SK-N-SH treated with all-trans-retinoic acid at 6 μM for 48 hours (cell line): Measurements from ENCODE around the gene LIN7A.

ENCODE experiments used
- ATAC-seq: fragments of 200-7000 bp; cut with Tn5 transposase; 3 replicates; pipeline ENCODE4 v1.9.1; 2020; ENCODE audit warnings: mild to moderate bottlenecking, moderate library complexity
- ARNTL ChIP-seq: fragments of 450-650 bp; formaldehyde crosslinking; IDR thresholded peaks from 2 replicates; pipeline ENCODE4 v1.5.0; 2020; ENCODE audit warnings: low read depth, mild to moderate bottlenecking, moderate library complexity, borderline replicate concordance
- BACH2 ChIP-seq: fragments of 250-450 bp; sonication (Bioruptor Pico); IDR thresholded peaks from 2 replicates; pipeline ENCODE4 v1.9.0; 2021; ENCODE audit warnings: mild to moderate bottlenecking, borderline replicate concordance
- CREB5 ChIP-seq: fragments of 250-450 bp; sonication (Bioruptor Pico); IDR thresholded peaks from 2 replicates; pipeline ENCODE4 v1.5.1; 2020; ENCODE audit warnings: low read depth, mild to moderate bottlenecking, moderate library complexity
- CSDC2 ChIP-seq: fragments of 250-450 bp; sonication (Bioruptor Pico); IDR thresholded peaks from 2 replicates; pipeline ENCODE4 v1.5.0; 2020; ENCODE audit warnings: mild to moderate bottlenecking, moderate library complexity
- CSRNP3 ChIP-seq: fragments of 250-450 bp; sonication (Bioruptor Pico); IDR thresholded peaks from 2 replicates; pipeline ENCODE4 v1.5.1; 2021; ENCODE audit warnings: mild to moderate bottlenecking, moderate library complexity
- ESRRG ChIP-seq: fragments of 250-450 bp; sonication (Bioruptor Pico); IDR thresholded peaks from 2 replicates; pipeline ENCODE4 v1.6.1; 2021; ENCODE audit warnings: mild to moderate bottlenecking
- GLIS3 ChIP-seq: fragments of 250-450 bp; sonication (Bioruptor Pico); IDR thresholded peaks from 2 replicates; pipeline ENCODE4 v1.5.0; 2020; ENCODE audit warnings: mild to moderate bottlenecking, moderate library complexity
- ISL1 ChIP-seq: fragments of 250-450 bp; sonication (Bioruptor Pico); IDR thresholded peaks from 2 replicates; pipeline ENCODE4 v2.1.2; 2022; ENCODE audit warnings: mild to moderate bottlenecking, moderate library complexity
- PPARA ChIP-seq: fragments of 250-450 bp; sonication (Bioruptor Pico); IDR thresholded peaks from 2 replicates; pipeline ENCODE4 v1.5.0; 2020; ENCODE audit warnings: mild to moderate bottlenecking, borderline replicate concordance
- RARB ChIP-seq: fragments of 250-450 bp; sonication (Bioruptor Pico); IDR thresholded peaks from 2 replicates; pipeline ENCODE4 v1.8.0; 2021; ENCODE audit warnings: mild to moderate bottlenecking, moderate library complexity
- SNAI2 ChIP-seq: fragments of 250-450 bp; sonication (Bioruptor Pico); IDR thresholded peaks from 2 replicates; pipeline ENCODE4 v1.5.0; 2020; ENCODE audit warnings: mild to moderate bottlenecking, moderate library complexity
- TCF4 ChIP-seq: fragments of 250-450 bp; sonication (Bioruptor Pico); IDR thresholded peaks from 2 replicates; pipeline ENCODE4 v1.8.0; 2021; ENCODE audit warnings: mild to moderate bottlenecking, moderate library complexity, borderline replicate concordance
- TOX ChIP-seq: fragments of 250-450 bp; sonication (Bioruptor Pico); IDR thresholded peaks from 2 replicates; pipeline ENCODE4 v1.8.0; 2021; ENCODE audit warnings: mild to moderate bottlenecking, moderate library complexity, borderline replicate concordance
- ZC3H10 ChIP-seq: fragments of 250-450 bp; sonication (Bioruptor Pico); IDR thresholded peaks from 2 replicates; pipeline ENCODE4 v1.5.1; 2021; ENCODE audit warnings: mild to moderate bottlenecking, moderate library complexity
- ZFP3 ChIP-seq: fragments of 250-450 bp; sonication (Bioruptor Pico); IDR thresholded peaks from 2 replicates; pipeline ENCODE4 v1.5.0; 2020; ENCODE audit warnings: mild to moderate bottlenecking, moderate library complexity
- ZFP30 ChIP-seq: fragments of 450-650 bp; formaldehyde crosslinking; IDR thresholded peaks from 2 replicates; pipeline ENCODE4 v1.5.0; 2022; ENCODE audit warnings: mild to moderate bottlenecking, moderate library complexity
- ZNF565 ChIP-seq: fragments of 450-650 bp; formaldehyde crosslinking; conservative IDR thresholded peaks from 2 replicates; pipeline ENCODE4 v1.5.0; 2020; ENCODE audit warnings: low read depth, mild to moderate bottlenecking, moderate library complexity
- ZNF70 ChIP-seq: fragments of 450-650 bp; formaldehyde crosslinking; IDR thresholded peaks from 2 replicates; pipeline ENCODE4 v1.5.0; 2020; ENCODE audit warnings: mild to moderate bottlenecking, moderate library complexity
- ZNF8 ChIP-seq: fragments of 450-650 bp; formaldehyde crosslinking; IDR thresholded peaks from 2 replicates; pipeline ENCODE4 v1.5.0; 2020; ENCODE audit warnings: mild to moderate bottlenecking, moderate library complexity
- TF ChIP-seq, protein P1 (sequence below): fragments of 250-450 bp; sonication (Bioruptor Pico); IDR thresholded peaks from 2 replicates; pipeline ENCODE4 v1.8.0; 2020; ENCODE audit warnings: mild to moderate bottlenecking, moderate library complexity, borderline replicate concordance
- TF ChIP-seq, protein P2 (sequence below): fragments of 250-450 bp; sonication (Bioruptor Pico); IDR thresholded peaks from 2 replicates; pipeline ENCODE4 v1.8.0; 2021; ENCODE audit warnings: low read depth, mild to moderate bottlenecking, moderate library complexity, borderline replicate concordance

LIN7A gene

DNA sequence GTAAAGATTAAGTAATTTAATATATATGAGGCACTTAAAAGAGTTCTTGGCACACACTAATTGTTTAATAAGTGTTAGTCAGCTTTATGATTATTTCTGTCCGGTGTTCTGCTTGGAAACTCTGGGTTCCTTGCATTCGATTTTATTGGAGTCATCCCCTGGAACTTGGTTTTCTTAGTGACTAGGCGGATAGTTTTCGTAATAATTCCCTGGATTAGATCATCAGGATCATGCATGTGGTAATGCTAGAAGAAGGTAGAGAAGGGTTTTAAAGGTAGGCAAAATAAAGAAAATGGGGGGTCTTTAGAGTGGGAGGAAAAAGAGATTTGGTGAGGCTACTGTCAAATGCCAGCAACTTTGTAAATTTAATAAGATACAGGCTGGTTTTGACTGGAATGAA lies 132.6 kb downstream of the LIN7A start (continued):
- TF ChIP-seq CREB5 (CRISPR knock-in tag) (no peak), GLIS3 (CRISPR knock-in tag) (no peak), BACH2 (CRISPR knock-in tag) (no peak), CSRNP3 (no peak), PPARA (no peak)

GRCh38 chr12:80802652-80803400 lies 134.9 kb downstream of the LIN7A start:
- no peak for TF ChIP-seq ZFP3 (CRISPR knock-in tag)
- TF ChIP-seq ESRRG (CRISPR knock-in tag): no peak
- TF ChIP-seq TOX (CRISPR knock-in tag): no peak
- TF ChIP-seq, protein P1, sequence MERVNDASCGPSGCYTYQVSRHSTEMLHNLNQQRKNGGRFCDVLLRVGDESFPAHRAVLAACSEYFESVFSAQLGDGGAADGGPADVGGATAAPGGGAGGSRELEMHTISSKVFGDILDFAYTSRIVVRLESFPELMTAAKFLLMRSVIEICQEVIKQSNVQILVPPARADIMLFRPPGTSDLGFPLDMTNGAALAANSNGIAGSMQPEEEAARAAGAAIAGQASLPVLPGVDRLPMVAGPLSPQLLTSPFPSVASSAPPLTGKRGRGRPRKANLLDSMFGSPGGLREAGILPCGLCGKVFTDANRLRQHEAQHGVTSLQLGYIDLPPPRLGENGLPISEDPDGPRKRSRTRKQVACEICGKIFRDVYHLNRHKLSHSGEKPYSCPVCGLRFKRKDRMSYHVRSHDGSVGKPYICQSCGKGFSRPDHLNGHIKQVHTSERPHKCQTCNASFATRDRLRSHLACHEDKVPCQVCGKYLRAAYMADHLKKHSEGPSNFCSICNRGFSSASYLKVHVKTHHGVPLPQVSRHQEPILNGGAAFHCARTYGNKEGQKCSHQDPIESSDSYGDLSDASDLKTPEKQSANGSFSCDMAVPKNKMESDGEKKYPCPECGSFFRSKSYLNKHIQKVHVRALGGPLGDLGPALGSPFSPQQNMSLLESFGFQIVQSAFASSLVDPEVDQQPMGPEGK (CRISPR knock-in tag): no peak
- no peak for TF ChIP-seq TCF4 (CRISPR knock-in tag)
- no peak for TF ChIP-seq ARNTL (CRISPR knock-in tag)
- TF ChIP-seq ZNF565 (CRISPR knock-in tag): no peak
- TF ChIP-seq RARB: no peak
- TF ChIP-seq CSDC2 (CRISPR knock-in tag): no peak
- TF ChIP-seq ZNF8 (CRISPR knock-in tag): no peak
- no peak for TF ChIP-seq ISL1 (CRISPR knock-in tag)
- TF ChIP-seq ZNF70 (CRISPR knock-in tag): no peak
- no peak for ATAC-seq

DNA sequence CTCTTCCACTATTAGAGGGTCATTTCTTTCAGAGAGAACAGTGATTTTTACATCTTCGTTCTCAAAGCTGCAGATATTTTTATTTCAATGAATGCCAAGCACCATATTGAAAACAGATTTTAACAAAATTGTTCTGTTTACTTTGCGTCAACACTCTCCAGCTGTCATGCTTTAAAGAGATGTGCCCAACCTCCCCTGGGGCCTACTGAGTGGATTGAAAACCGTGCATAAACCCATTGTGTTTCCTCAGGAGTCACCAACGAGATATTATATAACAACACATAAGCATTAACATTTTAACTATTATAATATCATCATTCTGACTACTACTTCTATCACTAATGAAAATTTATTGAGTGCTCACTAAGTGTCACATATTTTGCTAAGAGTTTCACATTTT lies 139.5 kb downstream of the LIN7A start:
- ATAC-seq: no peak
- no peak for TF ChIP-seq PPARA
- no peak for TF ChIP-seq ZNF565 (CRISPR knock-in tag)
- no peak for TF ChIP-seq CREB5 (CRISPR knock-in tag)
- TF ChIP-seq ZNF70 (CRISPR knock-in tag): no peak
- no peak for TF ChIP-seq CSDC2 (CRISPR knock-in tag)
- TF ChIP-seq ZC3H10 (CRISPR knock-in tag): no peak
- TF ChIP-seq, protein P2, sequence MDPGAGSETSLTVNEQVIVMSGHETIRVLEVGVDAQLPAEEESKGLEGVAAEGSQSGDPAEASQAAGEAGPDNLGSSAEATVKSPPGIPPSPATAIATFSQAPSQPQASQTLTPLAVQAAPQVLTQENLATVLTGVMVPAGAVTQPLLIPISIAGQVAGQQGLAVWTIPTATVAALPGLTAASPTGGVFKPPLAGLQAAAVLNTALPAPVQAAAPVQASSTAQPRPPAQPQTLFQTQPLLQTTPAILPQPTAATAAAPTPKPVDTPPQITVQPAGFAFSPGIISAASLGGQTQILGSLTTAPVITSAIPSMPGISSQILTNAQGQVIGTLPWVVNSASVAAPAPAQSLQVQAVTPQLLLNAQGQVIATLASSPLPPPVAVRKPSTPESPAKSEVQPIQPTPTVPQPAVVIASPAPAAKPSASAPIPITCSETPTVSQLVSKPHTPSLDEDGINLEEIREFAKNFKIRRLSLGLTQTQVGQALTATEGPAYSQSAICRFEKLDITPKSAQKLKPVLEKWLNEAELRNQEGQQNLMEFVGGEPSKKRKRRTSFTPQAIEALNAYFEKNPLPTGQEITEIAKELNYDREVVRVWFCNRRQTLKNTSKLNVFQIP (CRISPR knock-in tag): no peak
- no peak for TF ChIP-seq BACH2 (CRISPR knock-in tag)
- TF ChIP-seq ZFP30: no peak
- no peak for TF ChIP-seq ESRRG (CRISPR knock-in tag)
- TF ChIP-seq TCF4 (CRISPR knock-in tag): no peak
- TF ChIP-seq ISL1 (CRISPR knock-in tag): no peak
- no peak for TF ChIP-seq SNAI2 (CRISPR knock-in tag)

DNA sequence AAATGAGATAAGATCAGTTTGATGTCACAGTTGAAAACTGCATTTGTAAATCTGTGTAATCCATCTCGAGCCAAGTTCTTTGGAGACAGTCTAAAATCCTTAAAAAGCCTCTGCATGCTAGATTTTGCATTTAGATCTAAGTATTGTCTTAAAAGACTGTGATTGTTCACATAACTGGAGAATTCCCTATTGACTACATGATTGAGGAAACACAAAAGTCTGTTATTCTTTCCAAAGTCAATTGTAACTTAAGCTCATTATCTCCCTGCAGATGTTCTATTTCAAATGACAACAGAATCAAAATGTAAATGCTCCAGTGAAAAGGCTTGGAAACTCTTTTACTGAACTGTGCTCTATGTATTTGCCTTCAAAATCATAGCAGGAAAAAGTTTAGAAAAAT lies 143.2 kb downstream of the LIN7A start:
- no peak for ATAC-seq
- TF ChIP-seq SNAI2 (CRISPR knock-in tag) (no peak), CSDC2 (CRISPR knock-in tag) (no peak), CREB5 (CRISPR knock-in tag) (no peak), ZFP30 (no peak), RARB (no peak), ARNTL (CRISPR knock-in tag) (no peak), ESRRG (CRISPR knock-in tag) (no peak), ZFP3 (CRISPR knock-in tag) (no peak)
- TF ChIP-seq, protein P2 (CRISPR knock-in tag): no peak
